ENCODE data around the gene PAOX. TPM values are rescaled to one million over a fixed set of nuclear protein-coding genes. Genes with fewer than 3 reads are reported as not detected.
"Not testable (repeated sequence)": the region's sequence is repeated elsewhere in the genome, so short reads cannot be mapped to it uniquely, and the experiment has no call there.

The PAOX gene
- total and polyA plus RNA-seq, 2 of the 4 experiments (the other 2 are of a cell fraction), result 3.8 to 4.5 TPM

- H3K18ac ChIP-seq (ENCODE audit: low read depth, low read length); H2AFZ ChIP-seq (replicated peaks; ENCODE audit: low read length, poor library complexity); POLR2A ChIA-PET (ENCODE audit: unreplicated experiment); H2AK5ac ChIP-seq (ENCODE audit: low read depth, low read length); H2BK120ac ChIP-seq (ENCODE audit: low read depth, low read length); H2BK5ac ChIP-seq (ENCODE audit: low read depth, low read length, poor library complexity, severe bottlenecking); BruUV-seq (replicated peaks); H3K4me3 ChIP-seq (ENCODE audit: insufficient read depth, low read depth, low read length); H3K9me1 ChIP-seq (ENCODE audit: insufficient read depth, low read length); H3K14ac ChIP-seq (replicated peaks; ENCODE audit: low read depth, low read length); H3K79me1 ChIP-seq (ENCODE audit: low read depth in 1 of 2, low read length in 2 of 2); H3K27me3 ChIP-seq (ENCODE audit: control insufficient read depth, insufficient read depth, low read length); H3K9me3 ChIP-seq (ENCODE audit: control insufficient read depth, insufficient read depth, low read length); CTCF ChIA-PET; DNase-seq; H4K91ac ChIP-seq (ENCODE audit: insufficient read depth, low read depth, low read length); H3K4ac ChIP-seq (ENCODE audit: low read depth, low read length); H3K23ac ChIP-seq (ENCODE audit: low read depth, low read length); H4K5ac ChIP-seq (ENCODE audit: low read depth, low read length); H2BK20ac ChIP-seq (ENCODE audit: low read depth, low read length); H3K27ac ChIP-seq (ENCODE audit: insufficient read depth, low read length); in situ Hi-C loops (cut with MboI; ENCODE audit: low sequenced_read_pairs); H2AK9ac ChIP-seq (replicated peaks; ENCODE audit: low read depth, low read length, poor library complexity); H4K8ac ChIP-seq (ENCODE audit: low read depth in 2 of 2, low read length in 2 of 2); H3K4me1 ChIP-seq (ENCODE audit: control insufficient read depth, insufficient read depth, low read length); H4K20me1 ChIP-seq (ENCODE audit: insufficient read depth, low read length); H3K4me2 ChIP-seq (ENCODE audit: low read depth, low read length); H3K56ac ChIP-seq (ENCODE audit: extremely low read depth, insufficient read depth, low read length); H3K9ac ChIP-seq (ENCODE audit: low read depth, low read length); dilution Hi-C loops (cut with HindIII; ENCODE audit: low sequenced_read_pairs, unreplicated experiment); ATAC-seq (ENCODE audit: low read depth); intact Hi-C loops (cut with micrococcal nuclease); H2BK15ac ChIP-seq (ENCODE audit: low read depth, low read length): not testable (repeated sequence)
- 100% methylated on average over 1 of the region's 4 CpGs; no CpG with 5 or more reads in 1 of the 2 experiments for WGBS, 2 experiments (ENCODE audit: extremely low coverage in 2 of 2, insufficient read length in 1 of 2)
- H3K36me3 ChIP-seq (ENCODE audit: control insufficient read depth, insufficient read depth, low read length), result peaks cover 15% of the 10 kb centered on the region
These were observed 7.9 kb downstream of the PAOX start for GRCh38 chr10:133386951-133387350.
